Activated naive CD4-positive, alpha-beta T cell treated with anti-CD3 and anti-CD28 coated beads for 36 hours (primary cell): ENCODE results near the gene ANXA7. TPM values are rescaled to one million over a fixed set of nuclear protein-coding genes. Genes with fewer than 3 reads are reported as not detected.
"Not testable (repeated sequence)": the region's sequence is repeated elsewhere in the genome, so short reads cannot be mapped to it uniquely, and the experiment has no call there.

ENCODE experiments used
- CTCF ChIA-PET: fragments of 350-600 bp; sonication (Branson Sonifier 250); formaldehyde crosslinking; loops from one replicate; lab custom pipeline; 2021; ENCODE audit warnings: antibody characterized with exemption; lab: Charles Lee
- DNase-seq: peaks from one replicate; pipeline ENCODE4 v3.0.0-alpha.2; 2020
- H3K27ac Mint-ChIP-seq: one replicate; pipeline ENCODE4 v1.8.0; 2021; ENCODE audit warnings: mild to moderate bottlenecking, mixed read lengths
- H3K27me3 Mint-ChIP-seq: one replicate; pipeline ENCODE4 v1.8.0; 2021; ENCODE audit warnings: low read depth, mixed read lengths
- H3K36me3 Mint-ChIP-seq: one replicate; pipeline ENCODE4 v1.8.0; 2021; ENCODE audit warnings: low read depth, mixed read lengths
- H3K4me1 Mint-ChIP-seq: one replicate; pipeline ENCODE4 v1.8.0; 2021; ENCODE audit warnings: low read depth, mixed read lengths
- H3K4me3 Mint-ChIP-seq: one replicate; pipeline ENCODE4 v1.8.0; 2021; ENCODE audit warnings: mild to moderate bottlenecking, moderate library complexity, mixed read lengths
- H3K9me3 Mint-ChIP-seq: one replicate; pipeline ENCODE4 v1.8.0; 2021; ENCODE audit warnings: mixed read lengths
- intact Hi-C: fragments of 100-400 bp; cut with micrococcal nuclease; formaldehyde crosslinking; loops from one replicate; pipeline ENCODE4 v1.15.1; 2023
- total RNA-seq, 2 experiments: library from RNA; stranded (reverse); gene quantifications; one replicate each; pipeline ENCODE4 v1.2.3, GENCODE V29; 2021

The ANXA7 gene
- total RNA-seq, 2 experiments from 2014 or later = 130 to 134 TPM

GRCh38 chr10:73325290-73325689, 88.6 kb downstream of the ANXA7 start:
- intact Hi-C loops, H3K36me3 Mint-ChIP-seq, H3K9me3 Mint-ChIP-seq, CTCF ChIA-PET, H3K27me3 Mint-ChIP-seq, H3K4me1 Mint-ChIP-seq, H3K4me3 Mint-ChIP-seq, H3K27ac Mint-ChIP-seq, DNase-seq: not testable (repeated sequence)

Other genes starting within 250 kb of the ANXA7 start
- 10 to 100 TPM; 26.5 to 28.1 TPM for gene ECD, start 246.1 kb downstream of the ANXA7 start, total RNA-seq
- gene FAM149B1, start 245.9 kb downstream of the ANXA7 start, total RNA-seq = 10 to 100 TPM; 13.3 to 13.7 TPM
- gene DNAJC9, start 166.8 kb downstream of the ANXA7 start, total RNA-seq = 10 to 100 TPM; 55.2 to 57.2 TPM
- 100 to 1,000 TPM; 140 to 145 TPM for gene MRPS16, start 161.4 kb downstream of the ANXA7 start, total RNA-seq
- gene CFAP70, start 55.2 kb downstream of the ANXA7 start, total RNA-seq = under 1 TPM; 0.20 to 0.31 TPM
- gene MSS51, start 19.5 kb upstream of the ANXA7 start, total RNA-seq = 1 to 10 TPM; 1.6 to 1.9 TPM
- 10 to 100 TPM; 34.9 to 35.8 TPM for gene PPP3CB, start 82.0 kb upstream of the ANXA7 start, total RNA-seq
- 1 to 10 TPM; 3.5 to 3.8 TPM for gene USP54, start 177.3 kb upstream of the ANXA7 start, total RNA-seq
- gene MYOZ1, start 227.4 kb upstream of the ANXA7 start, total RNA-seq = not detected
- not detected for gene SYNPO2L, start 242.0 kb upstream of the ANXA7 start, total RNA-seq